ENCODE results near the gene KIFBP. TPM values are rescaled to one million over a fixed set of nuclear protein-coding genes. Genes with fewer than 3 reads are reported as not detected.

The KIFBP gene
- polyA plus RNA-seq, 3 donors: 0.52 to 4.0 (median 1.4) TPM

- Mint-ChIP-seq H3K36me3 (peaks cover 7 to 10% of the 10 kb centered on the region in 2 donors), H3K27ac (peak overlapping the region; percentile 99 to 100 (median 100)), H3K9me3 (peaks cover 0 to 3% (median 0%) of the 10 kb centered on the region in 7 donors), H3K4me1 (peaks cover 77% of the 10 kb centered on the region), H3K4me3 (peak overlapping the region; percentile 80 to 81), H3K27me3 (ENCODE audit: low read depth in 3 of 3) (peaks cover 0 to 4% (median 0%) of the 10 kb centered on the region in 3 donors)
- H3K79me2 ChIP-seq (ENCODE audit: insufficient read depth, low read length): peaks cover 34% of the 10 kb centered on the region
- H3K9me3 ChIP-seq (replicated peaks in 1 of 2; ENCODE audit: control insufficient read depth in 1 of 2, insufficient read depth in 1 of 2, low read length in 2 of 2): no peaks in the 10 kb centered on the region
- H3K4me1 ChIP-seq (ENCODE audit: control insufficient read depth in 1 of 2, insufficient read depth in 2 of 2, low read length in 2 of 2): peaks cover 73 to 78% of the 10 kb centered on the region in 2 donors
- TF ChIP-seq, protein P1, sequence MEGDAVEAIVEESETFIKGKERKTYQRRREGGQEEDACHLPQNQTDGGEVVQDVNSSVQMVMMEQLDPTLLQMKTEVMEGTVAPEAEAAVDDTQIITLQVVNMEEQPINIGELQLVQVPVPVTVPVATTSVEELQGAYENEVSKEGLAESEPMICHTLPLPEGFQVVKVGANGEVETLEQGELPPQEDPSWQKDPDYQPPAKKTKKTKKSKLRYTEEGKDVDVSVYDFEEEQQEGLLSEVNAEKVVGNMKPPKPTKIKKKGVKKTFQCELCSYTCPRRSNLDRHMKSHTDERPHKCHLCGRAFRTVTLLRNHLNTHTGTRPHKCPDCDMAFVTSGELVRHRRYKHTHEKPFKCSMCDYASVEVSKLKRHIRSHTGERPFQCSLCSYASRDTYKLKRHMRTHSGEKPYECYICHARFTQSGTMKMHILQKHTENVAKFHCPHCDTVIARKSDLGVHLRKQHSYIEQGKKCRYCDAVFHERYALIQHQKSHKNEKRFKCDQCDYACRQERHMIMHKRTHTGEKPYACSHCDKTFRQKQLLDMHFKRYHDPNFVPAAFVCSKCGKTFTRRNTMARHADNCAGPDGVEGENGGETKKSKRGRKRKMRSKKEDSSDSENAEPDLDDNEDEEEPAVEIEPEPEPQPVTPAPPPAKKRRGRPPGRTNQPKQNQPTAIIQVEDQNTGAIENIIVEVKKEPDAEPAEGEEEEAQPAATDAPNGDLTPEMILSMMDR (IDR thresholded peaks at IDR 0.05): no peak
- DNase-seq: peak; percentile 94 to 99 (median 97)
- no peak overlapping the region for H2AFZ ChIP-seq (ENCODE audit: insufficient read depth, low read depth, low read length, poor library complexity, severe bottlenecking)
- peak overlapping the region; percentile 98 to 100 for H3K27ac ChIP-seq (ENCODE audit: low read depth in 1 of 2, low read length in 2 of 2)
- H3K4me3 ChIP-seq (replicated peaks in 1 of 3; ENCODE audit: low read depth in 2 of 3, low read length in 3 of 3): peak overlapping the region in 2 of 3 experiments; percentile 12 to 58
- H3K4me2 ChIP-seq (replicated peaks; ENCODE audit: extremely low read depth, low read length, poor library complexity, severe bottlenecking): peak overlapping the region; percentile 54
- H3K27me3 ChIP-seq (ENCODE audit: control insufficient read depth in 2 of 2, insufficient read depth in 2 of 2, low read length in 2 of 2): no peaks in the 10 kb centered on the region
- intact Hi-C loops (cut with micrococcal nuclease): loop anchor here (1.0 to 5.0 kb wide), 5 partner anchors 15 to 43 kb away; partner anchors contain the start of gene SRGN (in 2 of the 2)
- H3K9ac ChIP-seq (ENCODE audit: insufficient read depth, low read length, poor library complexity, severe bottlenecking): peak overlapping the region; percentile 79
- WGBS (ENCODE audit: insufficient coverage): 0% methylated on average over 2 of the region's 6 CpGs
- no peaks in the 10 kb centered on the region for H4K20me1 ChIP-seq (ENCODE audit: insufficient read depth, low read length)
- no peaks in the 10 kb centered on the region for H3K36me3 ChIP-seq (replicated peaks in 1 of 2; ENCODE audit: control insufficient read depth in 1 of 2, insufficient read depth in 2 of 2, low read length in 2 of 2)
Measured at GRCh38 chr10:69045441-69046300, 57.1 kb downstream of the KIFBP start.

- peak overlapping the region; percentile 30 for H3K4me2 ChIP-seq (replicated peaks; ENCODE audit: extremely low read depth, low read length, poor library complexity, severe bottlenecking)
- H3K9ac ChIP-seq (ENCODE audit: insufficient read depth, low read length, poor library complexity, severe bottlenecking): peak overlapping the region; percentile 71
- peaks cover 7 to 12% of the 10 kb centered on the region in 2 donors for H3K36me3 Mint-ChIP-seq
- peak; percentile 66 to 82 (median 66) for DNase-seq
- TF ChIP-seq, protein P1 (IDR thresholded peaks at IDR 0.05): no peak
- peak overlapping the region; percentile 99 to 100 (median 100) for H3K27ac Mint-ChIP-seq
- no peaks in the 10 kb centered on the region for H3K9me3 ChIP-seq (replicated peaks in 1 of 2; ENCODE audit: control insufficient read depth in 1 of 2, insufficient read depth in 1 of 2, low read length in 2 of 2)
- H3K4me1 ChIP-seq (ENCODE audit: control insufficient read depth in 1 of 2, insufficient read depth in 2 of 2, low read length in 2 of 2): peaks cover 89 to 94% of the 10 kb centered on the region in 2 donors
- peaks cover 0 to 4% (median 0%) of the 10 kb centered on the region in 3 donors for H3K27me3 Mint-ChIP-seq (ENCODE audit: low read depth in 3 of 3)
- H3K4me1 Mint-ChIP-seq: peaks cover 91% of the 10 kb centered on the region
- H3K79me2 ChIP-seq (ENCODE audit: insufficient read depth, low read length): peaks cover 48% of the 10 kb centered on the region
- H3K9me3 Mint-ChIP-seq: peaks cover 0 to 3% (median 0%) of the 10 kb centered on the region in 7 donors
- H3K27ac ChIP-seq (ENCODE audit: low read depth in 1 of 2, low read length in 2 of 2): peak overlapping the region; percentile 98 to 100
- intact Hi-C loops (cut with micrococcal nuclease): loop anchor here (2.0 to 5.0 kb wide), 3 partner anchors 14 to 42 kb away; partner anchors contain the start of gene SRGN (in 1 of the 2)
- peak overlapping the region; percentile 35 to 67 for H3K4me3 Mint-ChIP-seq
- WGBS (ENCODE audit: insufficient coverage): 17% methylated on average over 1 of the region's 4 CpGs
- no peak overlapping the region for H2AFZ ChIP-seq (ENCODE audit: insufficient read depth, low read depth, low read length, poor library complexity, severe bottlenecking)
- H3K36me3 ChIP-seq (replicated peaks in 1 of 2; ENCODE audit: control insufficient read depth in 1 of 2, insufficient read depth in 2 of 2, low read length in 2 of 2): no peaks in the 10 kb centered on the region
- H3K27me3 ChIP-seq (ENCODE audit: control insufficient read depth in 2 of 2, insufficient read depth in 2 of 2, low read length in 2 of 2): no peaks in the 10 kb centered on the region
- H3K4me3 ChIP-seq (replicated peaks in 1 of 3; ENCODE audit: low read depth in 2 of 3, low read length in 3 of 3): peak overlapping the region in 1 of 3 experiments; percentile 38
- no peaks in the 10 kb centered on the region for H4K20me1 ChIP-seq (ENCODE audit: insufficient read depth, low read length)
Measured at GRCh38 chr10:69047111-69047832, 58.7 kb downstream of the KIFBP start.

Data from CD14-positive monocyte (primary cell).